Stimulated activated naive B cell treated with anti-CD40 and anti-IgM and Interleukin-4, amounts not matched to agents 10 μg/mL and 1 μg/mL and 100 μg/mL, for 72 hours (primary cell): Measurements from ENCODE around the gene TCP11L2.
"Not testable (repeated sequence)": the region's sequence is repeated elsewhere in the genome, so short reads cannot be mapped to it uniquely, and the experiment has no call there.

Source experiments
- ATAC-seq, 2 donors: fragments of 150-1000 bp; cut with Tn5 transposase; replicated peaks; 2 replicates each; pipeline ENCODE4 v1.10.0; 2021; ENCODE audit warnings: moderate library complexity in 1 of 2
- DNase-seq: peaks from one replicate; pipeline ENCODE4 v3.0.0; 2021
- H3K27ac Mint-ChIP-seq: one replicate; pipeline ENCODE4 v1.8.0; 2022; ENCODE audit warnings: mild to moderate bottlenecking, mixed read lengths
- H3K27me3 Mint-ChIP-seq, 2 donors: one replicate each; pipeline ENCODE4 v1.8.0; 2022; ENCODE audit warnings: mixed read lengths in 2 of 2
- H3K36me3 Mint-ChIP-seq, 2 donors: one replicate each; pipeline ENCODE4 v1.8.0; 2022; ENCODE audit warnings: mixed read lengths in 2 of 2, mild to moderate bottlenecking in 1 of 2
- H3K4me1 Mint-ChIP-seq, 2 donors: one replicate each; pipeline ENCODE4 v1.8.0; 2022; ENCODE audit warnings: mixed read lengths in 2 of 2, mild to moderate bottlenecking in 1 of 2
- H3K4me3 Mint-ChIP-seq, 2 donors: one replicate each; pipeline ENCODE4 v1.8.0; 2022; ENCODE audit warnings: mild to moderate bottlenecking in 2 of 2, mixed read lengths in 2 of 2, moderate library complexity in 1 of 2
- H3K9me3 Mint-ChIP-seq, 2 donors: one replicate each; pipeline ENCODE4 v1.8.0; 2022; ENCODE audit warnings: mixed read lengths in 2 of 2, mild to moderate bottlenecking in 1 of 2

Gene TCP11L2

DNA sequence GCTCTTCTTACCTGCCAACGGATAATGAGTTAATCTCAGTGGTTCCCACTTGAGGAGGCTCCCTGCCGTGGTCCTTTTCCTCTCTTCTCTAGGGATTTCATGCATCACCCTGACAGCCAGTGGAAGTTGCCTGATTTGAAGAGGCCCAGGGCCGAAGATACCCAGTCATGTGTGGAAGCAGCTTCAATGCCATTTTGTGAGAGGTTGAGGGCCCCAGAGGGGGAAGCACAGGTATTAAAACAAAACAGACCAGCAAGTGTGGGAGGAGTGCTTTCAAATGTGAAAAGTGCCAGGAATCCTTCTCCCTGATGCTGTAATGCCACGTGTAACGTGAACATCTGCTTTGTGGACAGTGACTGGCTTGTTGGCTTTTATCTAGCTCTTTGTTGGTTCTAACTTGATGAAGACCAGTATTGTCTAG lies 1.5 kb downstream of the TCP11L2 start:
- Mint-ChIP-seq H3K36me3 (peaks cover 3 to 6% of the 10 kb centered on the region in 2 donors), H3K4me3 (peak overlapping the region; percentile 79 to 85), H3K9me3 (no peaks in the 10 kb centered on the region), H3K27me3 (no peaks in the 10 kb centered on the region), H3K4me1 (peaks cover 39 to 60% of the 10 kb centered on the region in 2 donors), H3K27ac (peak overlapping the region; percentile 96)
- DNase-seq (peak; percentile 27), ATAC-seq (no peak)

DNA sequence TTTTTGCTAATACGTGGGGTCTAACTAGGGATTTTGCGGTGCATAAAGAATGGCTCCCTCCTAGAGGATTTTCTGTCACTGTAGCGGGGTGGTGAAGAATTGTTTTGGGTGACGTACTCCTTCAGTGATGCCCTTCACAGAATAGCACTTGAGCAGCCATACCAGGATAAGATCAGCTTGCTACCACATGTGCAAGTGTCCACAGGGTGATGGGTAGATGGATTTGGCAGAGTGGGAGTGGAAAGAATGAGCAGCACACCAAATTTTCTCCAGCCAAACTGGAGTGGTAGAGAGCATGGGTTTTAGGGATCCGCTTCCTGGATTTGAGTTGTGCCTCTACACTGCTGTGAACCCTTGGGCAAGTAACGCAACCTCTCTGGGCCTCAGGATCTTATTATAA lies 2.3 kb downstream of the TCP11L2 start:
- no peaks in the 10 kb centered on the region for H3K9me3 Mint-ChIP-seq
- no peak for ATAC-seq
- H3K4me1 Mint-ChIP-seq = peaks cover 44 to 68% of the 10 kb centered on the region in 2 donors
- no peaks in the 10 kb centered on the region for H3K27me3 Mint-ChIP-seq
- peaks cover 7 to 10% of the 10 kb centered on the region in 2 donors for H3K36me3 Mint-ChIP-seq
- peak overlapping the region; percentile 96 for H3K27ac Mint-ChIP-seq
- DNase-seq = no peak
- peak overlapping the region in 1 of 2 donors; percentile 85 for H3K4me3 Mint-ChIP-seq

DNA sequence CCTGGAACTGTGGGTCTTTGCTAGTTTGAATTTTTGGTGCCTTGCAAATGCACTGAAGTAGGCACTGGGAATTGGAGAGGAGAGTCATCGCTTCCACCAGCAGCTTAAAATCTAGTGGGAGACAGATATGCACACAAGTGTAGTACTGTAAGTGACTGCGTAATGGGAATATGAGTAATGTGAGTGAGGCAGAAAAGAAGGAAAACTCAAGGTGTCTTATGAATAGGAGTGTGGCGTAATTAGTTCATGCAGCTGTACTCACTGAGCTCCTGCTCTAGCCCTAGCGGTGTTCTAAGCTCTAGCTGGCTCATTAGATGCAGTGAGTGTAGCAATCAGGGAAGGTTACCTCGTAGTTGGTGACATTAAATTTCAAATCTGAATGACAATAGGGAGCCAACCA lies 2.8 kb downstream of the TCP11L2 start:
- peak overlapping the region; percentile 96 for H3K27ac Mint-ChIP-seq
- H3K27me3 Mint-ChIP-seq = no peaks in the 10 kb centered on the region
- ATAC-seq = no peak
- peak overlapping the region; percentile 5 to 17 for H3K4me3 Mint-ChIP-seq
- H3K4me1 Mint-ChIP-seq = peaks cover 50 to 72% of the 10 kb centered on the region in 2 donors
- peaks cover 7 to 10% of the 10 kb centered on the region in 2 donors for H3K36me3 Mint-ChIP-seq
- DNase-seq = no peak
- H3K9me3 Mint-ChIP-seq = no peaks in the 10 kb centered on the region

DNA sequence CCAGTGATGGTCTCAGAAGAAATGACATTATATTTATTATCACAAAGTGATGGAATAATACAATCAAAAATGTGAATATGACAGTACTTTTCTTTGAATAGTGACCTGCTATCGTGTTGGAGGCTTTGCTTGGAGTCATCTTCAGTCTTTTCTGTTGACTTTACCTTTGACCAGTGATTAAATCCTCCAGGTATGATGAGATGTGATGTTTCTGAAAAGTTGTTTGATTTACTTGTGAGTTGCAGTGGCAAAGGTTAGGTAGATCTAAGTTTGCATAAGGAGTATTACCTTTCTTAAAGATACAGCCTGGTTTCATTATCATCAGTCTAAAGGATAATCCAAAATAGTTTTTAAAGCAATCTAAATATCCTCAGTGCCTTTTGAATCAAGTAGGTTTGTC lies 4.6 kb downstream of the TCP11L2 start:
- Mint-ChIP-seq H3K4me1 (peaks cover 52 to 71% of the 10 kb centered on the region in 2 donors), H3K27ac (no peak overlapping the region), H3K27me3 (no peaks in the 10 kb centered on the region), H3K9me3 (no peaks in the 10 kb centered on the region), H3K4me3 (no peak overlapping the region), H3K36me3 (peaks cover 7 to 10% of the 10 kb centered on the region in 2 donors)
- no peak for ATAC-seq
- DNase-seq = no peak

DNA sequence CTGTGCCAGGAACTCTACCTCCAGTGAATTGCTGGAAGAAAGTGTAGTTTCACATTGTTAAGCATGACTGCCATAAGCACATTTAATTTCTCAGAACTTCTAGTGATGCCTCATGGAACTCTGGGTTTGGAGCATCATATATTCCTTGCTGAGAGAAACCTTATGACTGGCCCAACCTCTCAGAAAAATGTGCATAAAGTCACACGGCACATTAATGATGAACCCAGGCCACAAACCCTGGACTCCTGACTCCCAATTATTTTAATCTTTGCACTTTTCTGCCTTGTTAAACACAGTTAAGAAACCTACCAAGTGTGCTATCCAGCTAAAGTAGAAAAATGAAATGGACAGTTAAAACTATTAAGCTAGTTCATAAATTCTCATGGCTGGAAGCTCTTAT lies 5.6 kb downstream of the TCP11L2 start:
- DNase-seq (no peak), ATAC-seq (no peak)
- peaks cover 7 to 11% of the 10 kb centered on the region in 2 donors for H3K36me3 Mint-ChIP-seq
- H3K9me3 Mint-ChIP-seq = no peaks in the 10 kb centered on the region
- no peaks in the 10 kb centered on the region for H3K27me3 Mint-ChIP-seq
- peak overlapping the region in 1 of 2 donors; percentile 28 for H3K4me3 Mint-ChIP-seq
- peak overlapping the region; percentile 0 for H3K27ac Mint-ChIP-seq
- peaks cover 51 to 71% of the 10 kb centered on the region in 2 donors for H3K4me1 Mint-ChIP-seq

DNA sequence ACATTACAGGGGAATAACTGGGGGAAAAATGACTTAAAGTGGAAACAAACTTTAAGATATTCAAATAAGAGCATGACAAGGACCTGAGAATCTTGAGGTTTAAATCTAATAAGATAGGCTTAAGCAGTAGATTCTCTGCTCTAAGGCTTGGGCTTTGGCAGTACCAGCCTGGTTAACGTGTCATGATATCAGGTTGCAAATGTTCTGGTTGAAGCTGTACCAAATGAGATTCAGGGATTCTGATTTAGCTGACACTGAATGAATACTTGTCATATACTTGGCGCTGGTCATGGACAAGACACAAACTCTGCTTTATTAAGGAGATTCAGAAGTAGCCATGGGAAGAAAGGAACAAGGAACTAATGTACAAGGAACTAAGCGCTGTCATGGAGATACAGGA lies 6.1 kb downstream of the TCP11L2 start:
- no peak for DNase-seq
- Mint-ChIP-seq H3K27ac (peak overlapping the region; percentile 0), H3K4me1 (peaks cover 48 to 66% of the 10 kb centered on the region in 2 donors), H3K4me3 (peak overlapping the region in 1 of 2 donors; percentile 28), H3K36me3 (peaks cover 7 to 11% of the 10 kb centered on the region in 2 donors), H3K9me3 (no peaks in the 10 kb centered on the region), H3K27me3 (no peaks in the 10 kb centered on the region)
- ATAC-seq = peak in 1 of 2 donors; percentile 15

DNA sequence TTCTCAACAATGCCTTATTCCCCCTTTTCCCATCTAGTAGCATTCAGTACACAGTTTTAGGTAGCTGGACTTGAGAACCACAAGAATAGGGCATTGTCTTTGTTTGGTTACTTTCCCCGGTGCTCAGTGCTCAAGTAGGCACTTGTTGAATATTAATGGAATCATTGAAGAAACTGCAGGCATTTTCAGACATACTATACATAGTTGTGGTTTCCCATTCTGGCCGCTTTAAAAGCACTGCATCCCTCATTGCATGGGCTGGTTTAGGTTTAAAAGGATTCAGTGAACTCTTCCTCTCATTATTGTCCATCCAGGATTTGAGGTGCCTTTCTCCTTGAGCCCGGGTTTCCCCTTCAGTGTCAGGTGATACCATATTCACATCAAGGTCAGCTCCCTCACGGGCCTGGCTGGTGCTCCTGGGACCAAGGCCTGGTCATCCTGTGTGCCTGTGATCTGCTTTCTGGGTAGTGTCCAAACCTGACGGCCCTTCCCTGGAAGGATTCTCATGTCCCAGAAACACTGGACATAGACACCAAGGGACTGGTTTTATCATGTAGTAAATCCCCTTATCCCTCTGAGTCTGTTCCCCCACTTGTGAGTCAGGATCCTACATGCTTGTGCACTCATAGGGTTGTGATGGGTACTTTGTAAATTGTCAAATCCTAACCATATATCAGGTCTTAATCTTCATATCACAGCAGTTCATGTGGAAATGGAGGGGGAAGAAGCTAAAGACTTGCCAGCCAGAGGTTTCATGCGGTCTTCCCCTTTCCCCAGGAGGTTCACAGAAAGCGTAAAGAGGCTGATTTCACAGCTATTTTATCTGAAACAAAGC lies 7.4 kb downstream of the TCP11L2 start:
- H3K27ac Mint-ChIP-seq = peak overlapping the region; percentile 63
- peaks cover 39 to 53% of the 10 kb centered on the region in 2 donors for H3K4me1 Mint-ChIP-seq
- DNase-seq = no peak
- peak overlapping the region in 1 of 2 donors; percentile 12 for H3K4me3 Mint-ChIP-seq
- peaks cover 8 to 12% of the 10 kb centered on the region in 2 donors for H3K36me3 Mint-ChIP-seq
- no peaks in the 10 kb centered on the region for H3K9me3 Mint-ChIP-seq
- H3K27me3 Mint-ChIP-seq = no peaks in the 10 kb centered on the region
- no peak for ATAC-seq

DNA sequence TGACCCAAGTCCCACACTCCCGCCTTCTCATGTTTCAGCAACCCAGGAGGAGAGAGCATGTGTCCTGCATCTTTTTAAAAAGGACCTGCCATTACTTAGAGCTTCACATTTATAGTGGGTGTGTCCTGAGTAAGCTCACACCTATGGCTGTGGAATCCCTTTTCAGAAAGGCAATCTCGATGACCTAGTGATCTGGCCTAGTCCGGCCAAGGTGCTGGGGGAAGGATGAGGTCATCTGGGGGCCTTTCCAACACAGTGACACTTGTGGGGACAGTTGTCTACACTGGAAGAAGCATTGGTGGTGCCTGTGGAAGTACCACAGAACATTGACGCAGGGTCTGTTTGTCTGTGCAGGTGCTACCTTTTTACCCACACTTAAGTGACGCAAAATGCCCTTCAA lies 8.2 kb downstream of the TCP11L2 start:
- no peaks in the 10 kb centered on the region for H3K27me3 Mint-ChIP-seq
- H3K36me3 Mint-ChIP-seq = peaks cover 8 to 15% of the 10 kb centered on the region in 2 donors
- ATAC-seq (peak; percentile 40 to 54), DNase-seq (no peak)
- H3K27ac Mint-ChIP-seq = peak overlapping the region; percentile 73
- H3K9me3 Mint-ChIP-seq = no peaks in the 10 kb centered on the region
- H3K4me1 Mint-ChIP-seq = peaks cover 33 to 45% of the 10 kb centered on the region in 2 donors
- peak overlapping the region in 1 of 2 donors; percentile 41 for H3K4me3 Mint-ChIP-seq

DNA sequence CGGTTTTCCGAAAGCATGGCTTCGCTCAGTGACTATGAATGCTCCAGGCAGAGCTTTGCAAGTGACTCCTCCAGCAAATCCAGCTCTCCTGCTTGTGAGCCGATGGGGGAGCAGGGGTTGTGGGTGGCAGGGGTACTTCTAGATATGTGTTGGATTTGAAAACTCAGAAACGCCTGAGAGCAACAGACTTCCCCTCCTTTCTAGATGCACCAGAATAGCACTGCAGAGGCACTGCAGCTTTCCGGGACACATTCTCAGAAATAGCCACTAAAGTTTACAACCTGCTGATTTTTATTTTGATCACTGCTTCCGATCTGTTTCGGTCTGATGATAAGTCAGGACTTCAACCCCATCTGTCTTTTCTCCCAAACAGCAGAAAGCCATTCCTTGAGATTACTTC lies 8.6 kb downstream of the TCP11L2 start:
- H3K9me3 Mint-ChIP-seq = no peaks in the 10 kb centered on the region
- peaks cover 32 to 41% of the 10 kb centered on the region in 2 donors for H3K4me1 Mint-ChIP-seq
- H3K27ac Mint-ChIP-seq = peak overlapping the region; percentile 73
- DNase-seq = no peak
- H3K27me3 Mint-ChIP-seq = no peaks in the 10 kb centered on the region
- peak; percentile 54 to 66 for ATAC-seq
- peak overlapping the region; percentile 20 to 64 for H3K4me3 Mint-ChIP-seq
- H3K36me3 Mint-ChIP-seq = peaks cover 8 to 16% of the 10 kb centered on the region in 2 donors

DNA sequence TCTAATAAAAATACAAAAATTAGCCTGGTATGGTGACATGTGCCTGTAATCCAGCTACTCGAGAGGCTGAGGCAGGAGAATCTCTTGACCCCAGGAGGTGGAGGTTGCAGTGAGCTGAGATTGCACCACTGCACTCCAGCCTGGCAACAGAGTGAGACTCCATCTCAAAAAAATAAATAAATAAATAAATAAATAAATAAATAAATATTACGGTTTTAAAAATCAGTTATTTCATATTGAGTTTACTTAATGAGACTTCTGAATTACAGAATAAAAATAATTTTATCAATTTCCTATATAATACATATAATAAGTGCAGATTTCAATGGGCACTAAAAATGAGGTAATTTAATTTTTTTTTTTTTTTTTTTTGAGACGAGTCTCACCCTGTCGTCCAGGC lies 10.9 kb downstream of the TCP11L2 start:
- Mint-ChIP-seq H3K36me3 (peaks cover 15 to 26% of the 10 kb centered on the region in 2 donors), H3K4me1 (peaks cover 33 to 38% of the 10 kb centered on the region in 2 donors)
- not testable (repeated sequence) for ATAC-seq, H3K4me3 Mint-ChIP-seq, H3K27ac Mint-ChIP-seq, DNase-seq, H3K27me3 Mint-ChIP-seq, H3K9me3 Mint-ChIP-seq

DNA sequence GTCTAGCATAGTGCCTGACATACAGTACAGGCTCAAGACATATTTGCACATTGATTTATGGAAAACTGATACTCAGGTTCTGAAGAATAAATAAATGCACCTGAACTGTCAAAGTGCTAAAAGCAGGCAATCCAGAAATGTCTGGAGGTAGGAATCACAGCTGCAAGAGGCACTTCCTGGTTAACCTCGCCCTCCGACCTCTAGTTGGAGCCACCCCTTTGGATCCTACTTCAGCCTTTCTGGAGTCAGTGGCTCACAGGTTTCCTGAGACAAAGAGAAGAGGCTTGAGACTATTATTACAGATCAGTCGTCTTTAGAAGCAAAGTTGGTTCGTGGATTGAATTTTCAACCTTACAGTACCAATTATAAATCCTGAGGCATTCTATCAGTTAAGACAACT lies 13.0 kb downstream of the TCP11L2 start:
- H3K4me3 Mint-ChIP-seq = no peak overlapping the region
- no peaks in the 10 kb centered on the region for H3K9me3 Mint-ChIP-seq
- ATAC-seq = no peak
- no peak overlapping the region for H3K27ac Mint-ChIP-seq
- peaks cover 16 to 17% of the 10 kb centered on the region in 2 donors for H3K4me1 Mint-ChIP-seq
- H3K27me3 Mint-ChIP-seq = no peaks in the 10 kb centered on the region
- peaks cover 20 to 35% of the 10 kb centered on the region in 2 donors for H3K36me3 Mint-ChIP-seq
- no peak for DNase-seq

DNA sequence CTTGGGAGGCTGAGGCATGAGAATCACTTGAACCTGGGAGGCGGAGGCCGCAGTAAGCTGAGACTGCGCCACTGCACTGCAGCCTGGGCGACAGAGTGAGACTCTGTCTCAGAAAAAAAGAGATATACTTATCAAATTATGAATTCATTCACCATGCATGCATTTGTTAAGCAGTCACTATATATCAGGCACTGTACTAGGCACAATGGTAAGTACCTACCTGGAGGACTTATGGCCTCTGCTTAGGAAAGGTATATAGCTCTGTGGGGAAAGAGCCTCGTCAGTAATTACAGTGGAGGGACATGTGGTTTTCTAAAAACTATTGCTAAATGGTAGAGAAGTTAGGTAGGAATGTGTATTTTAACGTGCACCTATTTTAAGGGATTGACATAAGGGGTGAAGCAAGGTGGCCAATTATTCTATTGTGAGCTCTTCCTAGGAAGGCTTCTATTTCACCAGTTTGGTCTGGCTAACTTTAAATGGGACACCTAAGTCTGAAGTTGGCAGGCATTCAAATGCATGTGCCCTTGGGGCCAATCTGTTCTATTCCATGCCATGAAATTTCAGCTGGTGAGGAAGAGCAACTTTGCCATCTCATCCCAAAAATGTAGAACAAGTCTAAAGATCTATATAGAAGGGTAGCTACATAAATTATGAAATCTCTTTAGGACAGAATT lies 15.0 kb downstream of the TCP11L2 start:
- ATAC-seq (no peak), DNase-seq (no peak)
- Mint-ChIP-seq H3K36me3 (peaks cover 27 to 50% of the 10 kb centered on the region in 2 donors), H3K9me3 (no peaks in the 10 kb centered on the region), H3K27ac (no peak overlapping the region), H3K4me1 (peaks cover 5 to 6% of the 10 kb centered on the region in 2 donors), H3K27me3 (no peaks in the 10 kb centered on the region), H3K4me3 (no peak overlapping the region)

DNA sequence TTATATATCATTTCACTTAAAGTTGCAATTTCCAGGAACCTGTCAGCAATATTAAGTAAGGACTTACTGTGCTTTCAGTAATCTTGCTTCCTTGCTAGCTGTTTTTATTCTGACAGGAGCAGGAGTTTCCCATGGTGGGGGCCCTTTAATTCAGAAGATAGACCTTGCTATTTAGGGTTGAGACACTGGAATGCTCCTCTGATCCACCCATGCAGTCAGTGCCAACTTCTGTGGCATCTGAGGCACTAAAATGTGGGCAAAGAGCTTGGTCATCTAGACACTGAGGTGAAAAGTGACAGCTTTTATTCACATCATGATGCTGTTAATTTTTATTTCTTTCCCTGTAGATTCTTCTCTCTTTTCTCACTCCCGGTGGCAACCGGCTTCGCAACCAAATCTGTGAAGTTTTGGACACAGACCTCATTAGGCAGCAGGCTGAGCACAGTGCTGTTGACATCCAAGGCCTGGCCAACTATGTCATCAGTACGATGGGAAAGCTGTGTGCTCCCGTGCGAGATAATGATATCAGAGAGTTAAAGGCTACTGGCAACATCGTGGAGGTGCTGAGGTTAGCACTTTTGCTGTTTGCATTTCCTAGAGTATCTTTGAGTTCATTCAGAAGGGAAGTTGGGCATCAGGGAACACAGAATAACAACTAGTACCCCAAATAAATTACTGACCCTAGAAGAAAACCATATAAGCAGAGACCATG lies 18.8 kb downstream of the TCP11L2 start:
- Mint-ChIP-seq H3K27ac (no peak overlapping the region), H3K27me3 (no peaks in the 10 kb centered on the region), H3K4me1 (peaks cover 4 to 5% of the 10 kb centered on the region in 2 donors), H3K4me3 (no peak overlapping the region), H3K9me3 (no peaks in the 10 kb centered on the region), H3K36me3 (peaks cover 47 to 56% of the 10 kb centered on the region in 2 donors)
- ATAC-seq (no peak), DNase-seq (no peak)

DNA sequence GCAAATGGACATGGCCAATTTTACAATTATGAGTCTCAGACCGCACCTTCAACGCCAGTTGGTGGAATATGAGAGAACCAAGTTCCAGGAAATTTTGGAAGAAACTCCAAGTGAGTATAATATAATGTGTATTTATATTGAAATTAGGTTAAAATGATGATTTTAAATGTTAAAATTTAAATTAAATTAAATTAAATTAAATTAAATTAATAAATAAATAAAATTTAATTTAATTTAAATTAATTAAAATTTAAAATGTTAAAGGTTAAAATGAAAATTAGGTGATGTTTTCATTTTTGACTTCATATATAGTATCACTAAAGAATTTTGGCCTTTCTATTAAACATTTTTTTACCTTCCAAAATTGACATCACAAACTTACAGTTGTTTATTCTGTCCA lies 21.0 kb downstream of the TCP11L2 start:
- peaks cover 0 to 2% of the 10 kb centered on the region in 2 donors for H3K4me1 Mint-ChIP-seq
- ATAC-seq = no peak
- no peak overlapping the region for H3K27ac Mint-ChIP-seq
- H3K9me3 Mint-ChIP-seq = no peaks in the 10 kb centered on the region
- peaks cover 43 to 57% of the 10 kb centered on the region in 2 donors for H3K36me3 Mint-ChIP-seq
- no peak for DNase-seq
- H3K27me3 Mint-ChIP-seq = no peaks in the 10 kb centered on the region
- H3K4me3 Mint-ChIP-seq = no peak overlapping the region
